PC-9 (cell line): Measurements from ENCODE around the gene EIF4G1. TPM values are rescaled to one million over a fixed set of nuclear protein-coding genes. Genes with fewer than 3 reads are reported as not detected.

Experiments used
- BruUV-seq: library from RNA; stranded (reverse); fragments of 400-500 nt; replicated peaks from 2 replicates; lab custom pipeline; 2021; lab: Mats Ljungman, UMichigan
- CTCF ChIA-PET: fragments of 300-600 bp; sonication (Branson Sonifier 250); formaldehyde crosslinking; loops from one replicate; lab custom pipeline; 2022; ENCODE audit warnings: antibody characterized with exemption; lab: Charles Lee
- POLR2A ChIA-PET: fragments of 300-600 bp; sonication (Branson Sonifier 250); formaldehyde crosslinking; loops from one replicate; lab custom pipeline; 2022; ENCODE audit warnings: antibody characterized with exemption; ENCODE audit not compliant: unreplicated experiment; lab: Charles Lee
- DNase-seq, 2 experiments: peaks; one replicate each; pipeline versions ENCODE4 v3.0.0 to v3.0.0-alpha.2; 2015 to 2022; ENCODE audit warnings: mixed read lengths in 1 of 2
- H2AFZ ChIP-seq: fragments of 200-600 bp; sonication (generic); 2 replicates; pipeline ENCODE4 v1.8.1; 2017; ENCODE audit warnings: antibody characterized with exemption
- H3F3A ChIP-seq: fragments of 200-600 bp; sonication (generic); 2 replicates; pipeline ENCODE4 v1.8.1; 2017; ENCODE audit warnings: antibody characterized with exemption, mild to moderate bottlenecking, low read depth; ENCODE audit not compliant: insufficient read depth
- H3K27ac ChIP-seq: fragments of 200-600 bp; sonication (generic); 2 replicates; pipeline ENCODE4 v1.6.1; 2016; ENCODE audit warnings: mixed run types
- H3K27me3 ChIP-seq: fragments of 200-600 bp; sonication (generic); 2 replicates; pipeline ENCODE4 v1.6.1; 2016; ENCODE audit warnings: low read depth, mixed run types; ENCODE audit not compliant: insufficient read depth
- H3K36me3 ChIP-seq: fragments of 200-600 bp; sonication (generic); 2 replicates; pipeline ENCODE4 v1.6.1; 2016; ENCODE audit warnings: low read depth, mixed run types
- H3K4me1 ChIP-seq: fragments of 200-600 bp; sonication (generic); replicated peaks from 2 replicates; pipeline ENCODE4 v1.6.1; 2016; ENCODE audit warnings: mixed run types; ENCODE audit not compliant: insufficient read depth
- H3K4me2 ChIP-seq: fragments of 200-600 bp; sonication (generic); 2 replicates; pipeline ENCODE4 v1.6.1; 2017; ENCODE audit warnings: mixed run types
- H3K4me3 ChIP-seq: fragments of 200-600 bp; sonication (generic); 2 replicates; pipeline ENCODE4 v1.6.1; 2016; ENCODE audit warnings: mixed run types
- H3K79me2 ChIP-seq: fragments of 200-600 bp; sonication (generic); 2 replicates; pipeline ENCODE4 v1.6.1; 2017; ENCODE audit warnings: low read depth, mixed run types
- H3K9me2 ChIP-seq: fragments of 200-600 bp; sonication (generic); 2 replicates; pipeline ENCODE4 v1.8.1; 2017; ENCODE audit warnings: mild to moderate bottlenecking; ENCODE audit not compliant: insufficient read depth
- H3K9me3 ChIP-seq: fragments of 200-600 bp; sonication (generic); 2 replicates; pipeline ENCODE4 v1.8.1; 2016; ENCODE audit warnings: low read depth; ENCODE audit not compliant: insufficient read depth
- H4K20me1 ChIP-seq: fragments of 200-600 bp; sonication (generic); 2 replicates; pipeline ENCODE4 v1.8.1; 2017; ENCODE audit not compliant: insufficient read depth
- CTCF ChIP-seq: fragments of 200-600 bp; sonication (generic); conservative IDR thresholded peaks from 2 replicates; pipeline ENCODE4 v1.6.1; 2017; ENCODE audit warnings: mixed run types, antibody characterized with exemption, mild to moderate bottlenecking, moderate library complexity
- EZH2 ChIP-seq: fragments of 200-600 bp; sonication (generic); IDR thresholded peaks from 2 replicates; pipeline ENCODE4 v1.8.0; 2017; ENCODE audit warnings: antibody characterized with exemption, low read depth
- intact Hi-C: fragments of 100-400 bp; cut with micrococcal nuclease; formaldehyde crosslinking; loops from one replicate; pipeline ENCODE4 v1.10.0; 2022; ENCODE audit not compliant: unreplicated experiment
- total RNA-seq: library from RNA; stranded (reverse); gene quantifications from 2 replicates; pipeline ENCODE4 v1.2.3, GENCODE V29; 2021

The EIF4G1 gene
- total RNA-seq, 1 experiment from 2014 or later = 657 TPM

DNA sequence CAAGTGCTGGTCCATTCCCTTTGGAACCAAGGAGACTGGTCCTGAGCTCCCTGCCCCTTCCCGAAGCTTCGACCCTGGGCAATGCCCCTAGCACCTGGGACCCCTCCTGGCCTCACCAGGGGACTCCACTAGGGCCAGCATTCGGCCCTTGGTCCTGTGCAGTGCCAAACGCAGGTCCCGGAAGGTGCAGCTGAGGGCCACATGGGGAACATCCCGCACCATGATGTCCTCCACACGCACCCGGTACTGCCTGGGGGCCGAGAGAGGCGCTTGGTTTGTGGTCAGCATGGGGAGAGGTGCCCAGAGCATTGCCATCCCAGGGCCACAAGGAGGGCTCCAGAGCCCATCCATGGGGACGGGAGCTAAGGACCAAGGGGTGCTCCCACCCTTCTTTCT lies 39.1 kb downstream of the EIF4G1 start:
- H2AFZ ChIP-seq = no peak overlapping the region
- TF ChIP-seq EZH2 (no peak), CTCF (no peak)
- ChIA-PET CTCF (interaction anchor here (2.1 kb wide), 1 partner anchor 192 kb away, joined by 4 read pairs; no protein-coding TSS in a partner anchor), POLR2A (no interaction called here)
- H3K27ac ChIP-seq = no peak overlapping the region
- no peaks in the 10 kb centered on the region for H3K36me3 ChIP-seq
- no TSS peak for BruUV-seq
- no peak overlapping the region for H3K4me2 ChIP-seq
- no peak for DNase-seq
- H3K4me1 ChIP-seq = no peaks in the 10 kb centered on the region
- no peaks in the 10 kb centered on the region for H3K9me2 ChIP-seq
- intact Hi-C loops = no loop called here
- no peaks in the 10 kb centered on the region for H4K20me1 ChIP-seq
- H3K27me3 ChIP-seq = no peaks in the 10 kb centered on the region
- no peaks in the 10 kb centered on the region for H3K79me2 ChIP-seq
- H3K4me3 ChIP-seq = no peak overlapping the region
- no peaks in the 10 kb centered on the region for H3K9me3 ChIP-seq
- H3F3A ChIP-seq = 0 out of 2 replicates have a peak, but pooled peaks cover 5% of the 10 kb centered on the region

- TF ChIP-seq EZH2 = no peak
- peak; percentile 93 for TF ChIP-seq CTCF
- no TSS peak for BruUV-seq
- Histone ChIP-seq H3K27ac (no peak overlapping the region), H3K9me3 (no peaks in the 10 kb centered on the region), H3K9me2 (no peaks in the 10 kb centered on the region), H4K20me1 (no peaks in the 10 kb centered on the region), H3K79me2 (no peaks in the 10 kb centered on the region), H3K4me3 (no peak overlapping the region), H3K36me3 (no peaks in the 10 kb centered on the region), H3F3A (0 out of 2 replicates have a peak, but pooled peaks cover 5% of the 10 kb centered on the region), H3K27me3 (no peaks in the 10 kb centered on the region), H2AFZ (no peak overlapping the region), H3K4me2 (no peak overlapping the region), H3K4me1 (no peaks in the 10 kb centered on the region)
- CTCF ChIA-PET = interaction anchor here (1.2 to 2.1 kb wide), 2 partner anchors 17 to 192 kb away, joined by 4 read pairs; no protein-coding TSS in a partner anchor
- POLR2A ChIA-PET = no interaction called here
- peak in 1 of 2 experiments; percentile 54 for DNase-seq
- intact Hi-C loops = no loop called here
These were observed 39.8 kb downstream of the EIF4G1 start for GRCh38 chr3:184354121-184354728.

DNA sequence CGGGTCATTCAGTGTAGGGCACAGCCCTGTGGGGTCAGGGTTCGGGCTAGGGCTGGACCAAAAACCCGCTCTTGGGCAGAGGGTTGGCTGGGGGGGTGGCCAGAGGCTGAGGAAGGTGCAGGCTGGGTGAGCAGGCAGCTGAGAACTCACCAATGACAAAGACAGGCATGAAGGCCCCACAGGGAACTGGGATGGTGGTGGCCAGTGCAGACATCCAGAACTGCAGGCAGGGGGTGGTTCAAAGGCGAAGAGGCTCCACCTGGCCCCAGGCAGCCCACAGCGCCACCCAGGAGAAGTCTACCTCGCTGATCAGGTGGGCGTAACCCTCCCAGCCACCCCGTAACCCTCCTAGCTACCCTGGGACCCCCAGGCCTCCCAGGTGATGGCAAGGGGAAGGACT lies 40.3 kb downstream of the EIF4G1 start:
- Histone ChIP-seq H3K9me2 (no peaks in the 10 kb centered on the region), H2AFZ (no peak overlapping the region), H3F3A (0 out of 2 replicates have a peak, but pooled peaks cover 5% of the 10 kb centered on the region), H3K4me3 (no peak overlapping the region), H3K27me3 (no peaks in the 10 kb centered on the region), H3K9me3 (no peaks in the 10 kb centered on the region), H3K4me2 (no peak overlapping the region), H3K4me1 (no peaks in the 10 kb centered on the region), H3K27ac (no peak overlapping the region), H4K20me1 (no peaks in the 10 kb centered on the region), H3K36me3 (no peaks in the 10 kb centered on the region), H3K79me2 (no peaks in the 10 kb centered on the region)
- TF ChIP-seq CTCF (no peak), EZH2 (no peak)
- intact Hi-C loops = no loop called here
- DNase-seq = no peak
- ChIA-PET POLR2A (no interaction called here), CTCF (interaction anchor here (1.2 to 2.1 kb wide), 2 partner anchors 17 to 191 kb away, joined by 4 read pairs; no protein-coding TSS in a partner anchor)
- BruUV-seq = no TSS peak
